ENCODE measurements around the gene CDH13.

The CDH13 gene

DNA sequence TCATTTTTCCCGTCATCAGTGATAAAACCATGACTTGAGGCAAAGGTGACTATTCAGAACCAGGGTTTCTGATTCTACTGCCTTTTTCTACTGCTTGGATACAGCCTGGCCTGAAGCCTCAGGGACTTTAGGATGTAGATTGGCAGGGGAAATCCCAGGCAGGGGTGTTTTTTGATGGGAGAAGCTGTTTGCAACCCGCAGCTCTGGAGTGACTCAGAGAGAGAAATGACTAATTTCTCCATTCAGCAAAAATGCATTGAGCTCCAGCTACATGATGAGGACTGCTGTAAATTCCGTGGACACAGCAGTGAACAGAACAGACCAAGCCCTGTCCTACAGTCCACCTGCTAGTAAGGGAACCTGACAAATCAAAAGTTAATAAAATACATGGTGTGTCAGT lies 560.6 kb downstream of the CDH13 start:
- no peak for DNase-seq (ENCODE audit: low spot score)

DNA sequence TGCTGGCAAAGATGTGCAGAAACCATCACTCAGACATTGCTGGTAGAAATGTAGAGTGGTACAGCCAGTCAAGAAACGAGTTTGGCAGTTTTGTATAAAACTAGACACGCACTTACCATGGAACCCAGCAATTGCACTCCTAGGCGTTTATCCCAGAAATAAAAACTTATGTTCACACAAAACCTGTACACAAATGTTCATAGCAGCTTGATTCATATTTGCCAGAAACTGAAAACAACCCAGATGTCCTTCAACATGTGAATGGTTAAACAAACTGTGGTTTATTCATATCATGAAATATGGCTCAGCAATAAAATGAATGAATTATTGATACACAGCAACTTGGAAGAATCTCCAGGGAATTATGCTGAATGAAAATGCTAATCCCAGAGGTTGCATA lies 570.0 kb downstream of the CDH13 start:
- no peak for DNase-seq (ENCODE audit: low spot score)

DNA sequence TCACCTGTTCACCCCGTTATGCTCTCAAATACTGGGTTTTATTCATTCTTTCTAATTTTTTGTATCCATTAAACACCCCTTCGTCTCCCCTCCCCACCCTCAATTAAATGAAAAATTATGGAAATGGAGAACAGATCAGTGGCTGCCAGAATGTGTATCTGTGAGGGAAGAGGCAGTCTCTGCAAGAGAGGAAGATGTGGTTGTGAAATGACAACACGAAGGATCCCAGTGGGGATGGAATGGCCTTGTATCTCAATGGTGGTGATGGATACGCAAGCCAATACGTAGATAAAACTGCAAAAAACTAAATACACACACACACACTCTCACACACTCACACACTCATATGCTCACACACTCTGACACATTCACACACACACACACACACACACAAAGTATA lies 570.7 kb downstream of the CDH13 start:
- DNase-seq (ENCODE audit: low spot score): no peak

DNA sequence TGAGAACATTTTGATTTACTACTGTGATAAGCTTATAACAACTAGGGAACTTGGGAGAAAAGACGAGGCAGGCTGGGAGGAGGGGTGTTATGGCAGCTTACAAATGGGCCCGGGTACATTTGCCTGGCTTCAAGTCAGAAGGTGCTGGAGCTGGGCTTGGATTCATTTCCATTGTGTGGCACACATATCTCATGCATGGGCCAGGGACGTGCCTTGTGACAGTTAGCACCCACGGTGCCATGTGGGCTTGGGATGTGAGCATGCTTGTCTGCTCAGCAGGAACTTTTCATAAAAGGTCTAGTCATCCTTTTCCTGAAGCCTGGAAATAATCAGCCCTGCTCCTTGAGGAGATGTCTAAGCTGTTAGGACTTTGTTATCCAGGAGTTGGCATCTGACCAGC lies 572.2 kb downstream of the CDH13 start:
- no peak for DNase-seq (ENCODE audit: low spot score)

DNA sequence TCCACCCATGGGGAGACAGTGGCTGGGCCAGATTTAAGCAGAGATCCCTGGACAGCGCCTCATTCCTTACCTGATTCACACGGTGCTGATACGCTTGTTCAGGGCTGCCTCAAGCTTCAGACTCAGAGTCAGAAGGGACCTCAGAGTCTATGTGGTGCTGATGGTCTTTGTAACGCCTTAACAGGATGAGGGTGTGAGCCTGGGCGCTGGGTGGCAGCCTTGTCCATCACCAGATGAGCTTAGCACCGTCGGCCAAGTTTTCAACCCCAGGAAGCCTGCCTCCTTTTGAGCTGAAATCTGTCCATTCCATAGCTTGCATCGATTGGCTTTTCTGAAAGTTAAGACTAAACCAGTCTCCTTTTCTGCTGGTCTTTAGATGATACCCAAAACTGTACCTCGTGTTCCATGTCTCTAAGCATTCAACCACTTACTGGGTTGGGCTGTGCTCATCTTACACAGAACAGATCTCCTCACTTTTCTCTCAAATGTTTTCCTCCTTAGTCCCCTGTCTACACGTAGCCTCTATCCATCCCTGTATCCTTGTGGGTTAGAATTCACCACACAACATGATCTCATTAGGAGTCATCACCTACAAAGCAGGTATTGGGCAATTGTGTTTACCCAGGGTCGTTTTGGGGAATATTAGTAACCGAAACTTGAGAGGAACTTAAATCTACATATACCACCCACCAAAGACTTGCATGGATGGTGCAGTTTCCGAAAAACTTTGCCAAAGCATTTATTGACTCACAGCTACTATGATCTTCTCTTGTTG lies 573.4 kb downstream of the CDH13 start:
- no peak for DNase-seq (ENCODE audit: low spot score)

DNA sequence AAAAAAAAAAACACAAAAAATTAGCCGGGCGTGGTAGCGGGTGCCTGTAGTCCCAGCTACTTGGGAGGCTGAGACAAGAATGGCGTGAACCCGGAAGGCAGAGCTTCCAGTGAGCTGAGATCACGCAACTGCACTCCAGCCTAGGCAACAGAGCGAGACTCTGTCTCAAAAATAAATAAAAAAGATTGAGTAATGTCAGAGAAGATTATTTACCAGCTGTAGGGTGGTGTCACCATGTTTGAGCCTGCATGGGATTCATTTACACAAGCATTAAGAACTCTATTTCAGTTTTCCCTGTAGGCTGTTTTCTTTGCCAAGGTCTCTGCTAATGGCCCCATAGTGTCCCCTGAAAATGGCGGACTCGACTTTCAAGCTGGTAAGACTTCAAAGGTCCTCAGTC lies 575.0 kb downstream of the CDH13 start:
- no peak for DNase-seq (ENCODE audit: low spot score)

DNA sequence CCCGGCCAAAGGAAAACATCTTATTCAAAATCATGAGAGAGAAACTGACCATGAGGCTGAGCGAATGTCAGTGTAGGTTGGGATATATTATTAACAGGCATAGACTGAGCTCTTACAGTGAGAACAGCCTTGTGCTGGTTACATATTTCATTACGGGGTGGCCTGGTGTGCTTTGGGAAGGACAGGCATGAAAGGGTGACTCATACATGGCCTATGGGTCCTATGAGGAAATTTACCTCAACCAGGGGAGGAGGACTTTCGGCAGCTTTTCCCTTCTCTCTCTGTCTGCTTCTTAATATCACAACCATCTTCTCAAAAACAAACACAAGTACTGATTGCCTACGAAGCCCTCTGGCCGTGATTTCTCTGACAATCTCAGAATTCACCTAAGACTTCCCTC lies 579.1 kb downstream of the CDH13 start:
- no peak for DNase-seq (ENCODE audit: low spot score)

DNA sequence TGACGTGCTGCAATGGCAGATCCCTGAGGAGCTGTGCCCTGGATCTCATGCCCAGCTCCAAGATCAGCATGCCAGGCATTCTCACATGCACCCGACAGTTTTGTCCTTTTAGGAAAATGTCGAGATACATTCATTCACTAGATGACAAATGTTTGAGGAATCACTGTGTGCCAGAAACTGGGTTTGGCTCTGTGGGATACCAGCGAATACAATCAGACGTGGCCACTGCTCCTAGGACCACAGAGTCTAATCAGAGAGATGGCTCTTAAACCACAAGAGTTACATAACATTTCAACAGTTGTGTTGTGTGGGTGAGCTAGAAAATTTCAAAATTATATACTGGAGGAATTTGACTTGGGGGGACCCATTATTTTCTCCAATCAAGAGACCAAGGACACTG lies 579.7 kb downstream of the CDH13 start:
- no peak for DNase-seq (ENCODE audit: low spot score)

DNA sequence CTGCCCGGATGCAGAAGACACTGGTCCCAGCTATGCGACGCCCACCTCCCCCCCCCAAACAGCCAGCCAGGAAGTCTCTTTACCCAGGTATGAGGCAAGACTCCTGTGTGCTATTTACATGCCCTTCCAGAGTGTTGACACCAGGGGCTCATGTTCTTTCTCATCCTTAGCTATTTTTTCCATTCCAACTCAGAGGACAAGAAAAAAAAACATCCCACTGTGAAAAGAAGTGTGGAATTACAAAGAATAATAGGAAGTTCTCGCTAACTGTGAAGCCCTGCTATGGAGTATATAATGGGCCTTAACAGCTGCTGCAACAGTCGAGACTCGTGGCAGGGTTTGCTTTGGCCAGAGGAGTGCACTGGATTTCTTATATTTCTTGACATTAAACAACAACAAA lies 584.9 kb downstream of the CDH13 start:
- no peak for DNase-seq (ENCODE audit: low spot score)

DNA sequence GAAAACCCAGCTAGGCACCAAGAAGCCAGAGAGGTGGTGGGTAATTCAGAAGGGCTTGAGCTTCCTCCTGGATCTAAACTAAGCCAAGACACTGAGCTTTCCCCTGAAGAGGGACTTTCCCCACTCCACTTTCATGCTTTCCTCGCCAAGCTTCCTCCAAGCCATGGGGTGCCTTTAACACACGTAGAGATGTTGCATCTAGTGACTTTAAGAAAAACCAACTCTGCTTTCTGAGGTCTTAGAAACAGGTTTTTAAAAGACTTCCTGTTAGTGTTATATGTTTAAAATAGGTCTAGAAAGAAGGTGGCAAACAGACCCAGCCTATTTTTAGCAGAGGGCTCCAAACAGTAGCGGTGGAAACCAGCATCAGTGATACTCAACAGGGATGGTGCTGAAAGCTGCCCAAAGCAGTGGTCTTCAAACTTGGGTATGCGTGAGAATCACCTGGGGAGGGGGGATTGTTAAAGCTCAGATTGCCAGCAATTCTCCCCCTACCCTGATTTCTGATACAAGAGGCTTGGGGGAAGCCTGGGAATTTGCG lies 585.6 kb downstream of the CDH13 start:
- DNase-seq (ENCODE audit: low spot score): no peak

DNA sequence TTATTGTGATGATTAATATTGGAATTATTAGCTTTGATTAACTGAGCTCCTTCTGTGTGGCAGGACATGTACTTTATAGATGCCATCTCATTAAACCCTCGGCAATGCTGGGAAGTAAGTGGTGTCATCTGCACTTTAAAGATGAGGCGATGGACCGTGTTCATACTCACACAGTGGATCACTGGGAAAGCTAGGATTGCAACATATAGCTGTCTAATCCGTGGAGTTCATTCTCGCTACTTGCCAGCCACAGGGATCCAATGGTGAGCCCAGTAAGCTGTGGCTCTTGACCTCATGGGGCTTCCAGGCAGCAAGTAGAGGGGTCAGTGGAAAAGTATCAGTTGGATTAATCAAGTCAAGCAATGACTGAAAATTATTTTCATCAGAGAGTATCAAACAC lies 587.9 kb downstream of the CDH13 start:
- DNase-seq (ENCODE audit: low spot score): no peak

DNA sequence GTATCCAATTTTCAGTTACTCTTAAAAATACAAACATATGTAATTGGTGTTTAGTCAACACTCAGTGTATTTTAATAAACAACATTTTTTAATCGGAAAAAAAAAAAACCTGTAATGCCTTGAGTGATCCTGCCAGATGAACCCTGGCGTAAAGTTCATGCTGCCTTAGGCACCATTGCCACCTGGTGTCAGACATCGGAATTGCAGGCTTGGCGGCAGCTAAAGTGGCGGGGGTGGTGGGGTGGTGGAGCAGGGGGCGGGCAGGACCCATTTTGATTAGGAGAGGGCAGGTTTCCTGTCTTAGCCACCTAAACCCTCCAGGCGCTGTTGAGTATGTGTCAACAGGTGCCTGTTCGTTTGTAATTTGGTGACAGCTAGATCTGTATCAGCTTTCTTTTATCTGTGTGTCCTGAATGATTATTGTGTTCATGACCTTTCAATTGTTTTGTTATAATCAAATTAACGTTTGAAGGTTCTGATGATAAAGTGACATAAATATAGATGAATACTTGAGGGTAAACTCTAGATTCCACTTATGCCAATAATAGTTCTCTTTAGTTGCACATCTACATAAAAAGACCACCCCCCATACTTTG lies 588.7 kb downstream of the CDH13 start:
- peak; percentile 27 for DNase-seq (ENCODE audit: low spot score)

DNA sequence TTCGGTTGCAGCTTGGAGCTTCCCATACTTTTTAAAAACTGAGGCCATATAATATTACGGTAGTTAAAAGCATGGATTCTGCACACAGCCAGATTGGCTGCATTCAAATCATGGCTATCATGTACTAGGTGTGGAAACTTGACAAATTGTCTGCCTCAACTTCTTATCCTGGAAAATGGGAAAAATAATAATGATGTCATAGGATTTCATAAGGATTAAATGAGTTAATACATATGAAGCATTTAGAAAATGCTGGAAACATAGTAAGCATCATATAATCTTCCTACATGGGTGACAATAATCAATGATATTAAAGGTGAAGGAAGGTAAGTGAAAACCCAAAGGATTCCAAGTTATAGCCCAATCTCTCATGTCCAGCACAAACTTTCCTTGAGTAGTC lies 592.5 kb downstream of the CDH13 start:
- DNase-seq (ENCODE audit: low spot score): no peak

DNA sequence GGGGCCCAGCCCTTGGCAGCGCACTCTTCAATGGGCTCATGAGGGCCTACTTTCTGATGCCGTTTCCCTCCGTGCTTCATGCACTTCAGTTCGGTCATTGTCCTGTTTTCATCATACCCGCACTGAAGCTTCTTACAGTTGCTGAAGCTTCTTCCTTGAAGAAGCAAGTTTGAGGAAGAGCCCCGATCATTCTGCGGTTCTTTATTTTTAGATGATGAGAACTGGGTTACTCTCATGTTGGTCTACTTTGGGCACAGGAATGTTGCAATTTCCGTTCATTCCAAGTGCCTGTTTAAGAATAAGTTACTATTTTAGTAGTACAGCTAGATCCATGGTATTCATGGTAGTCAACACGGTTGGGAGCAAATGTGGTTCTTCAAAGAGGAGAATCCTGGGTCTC lies 593.3 kb downstream of the CDH13 start:
- no peak for DNase-seq (ENCODE audit: low spot score)

DNA sequence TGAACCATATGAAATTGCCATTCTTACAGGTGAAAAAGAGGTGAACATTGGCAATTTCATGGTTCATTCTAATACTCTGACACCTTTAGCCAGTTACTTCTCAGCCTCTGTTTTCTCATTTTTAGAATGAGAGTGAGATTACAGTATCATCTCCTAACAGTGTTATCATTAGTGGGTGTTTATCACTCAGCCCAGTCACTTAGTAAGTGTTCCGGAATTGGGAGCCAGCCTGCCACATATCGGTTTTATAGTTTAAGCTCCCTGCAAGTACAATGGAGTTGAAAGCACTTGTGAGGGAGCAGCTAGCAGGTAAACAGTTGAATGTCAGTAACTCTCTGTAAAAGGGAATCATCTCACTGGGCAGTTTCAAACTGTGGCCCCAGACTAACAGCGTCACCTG lies 597.9 kb downstream of the CDH13 start:
- no peak for DNase-seq (ENCODE audit: low spot score)

DNA sequence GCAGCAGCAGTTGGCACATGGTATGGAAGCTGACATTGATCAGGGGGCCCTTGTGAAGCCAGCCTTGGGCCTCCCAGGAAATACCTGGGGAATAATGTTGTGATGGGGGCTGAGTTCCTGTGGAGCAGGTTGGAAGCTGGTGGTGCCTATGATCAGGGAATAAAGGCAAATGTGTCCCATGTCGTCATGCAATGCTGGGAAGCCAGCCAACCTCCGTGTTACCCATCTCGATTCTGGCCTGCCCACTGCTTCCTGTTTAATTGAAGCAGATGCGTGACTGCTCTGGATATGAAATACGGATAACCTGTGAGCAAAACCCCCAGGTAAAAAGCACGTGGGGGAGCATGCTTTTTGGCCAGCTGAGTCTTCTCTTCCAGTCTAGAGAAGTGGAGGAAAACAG lies 600.6 kb downstream of the CDH13 start:
- no peak for DNase-seq (ENCODE audit: low spot score)

DNA sequence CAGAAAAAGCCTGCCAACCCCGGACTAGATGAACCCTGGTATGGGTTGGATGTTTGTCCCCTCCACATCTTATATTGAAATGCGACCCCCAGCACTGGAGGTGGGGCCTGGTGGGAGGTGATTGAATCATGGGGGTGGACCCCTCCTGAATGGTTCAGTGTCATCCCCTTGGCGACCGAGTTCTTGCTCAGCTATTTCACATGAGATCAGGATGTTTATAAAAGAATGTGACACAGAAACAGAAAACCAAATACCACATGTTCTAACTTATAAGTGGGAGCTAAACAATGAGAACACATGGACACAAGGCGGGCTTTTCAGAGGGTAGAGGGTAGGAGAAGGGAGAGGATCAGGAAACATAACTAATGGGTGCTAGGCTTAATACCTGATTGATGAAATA lies 605.0 kb downstream of the CDH13 start:
- DNase-seq (ENCODE audit: low spot score): no peak

DNA sequence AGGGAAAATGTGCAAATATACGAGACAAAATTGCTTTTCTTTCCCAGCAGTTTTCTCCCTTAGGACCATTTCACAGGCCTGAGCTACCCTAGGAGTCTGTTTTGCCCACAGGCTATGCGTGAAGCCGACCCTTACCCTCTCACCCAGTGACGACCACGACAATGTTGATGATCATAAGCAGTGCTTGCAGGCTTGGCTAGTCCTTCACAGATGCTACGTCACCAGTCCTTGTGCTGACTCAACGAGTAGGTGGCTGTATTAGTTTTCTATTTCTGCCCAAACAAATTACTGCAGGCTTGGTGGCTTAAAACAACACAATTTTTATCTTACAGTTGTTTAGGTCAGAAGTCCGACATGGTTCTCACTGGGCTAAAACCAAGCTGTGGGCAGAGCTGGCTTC lies 606.4 kb downstream of the CDH13 start:
- DNase-seq (ENCODE audit: low spot score): no peak

DNA sequence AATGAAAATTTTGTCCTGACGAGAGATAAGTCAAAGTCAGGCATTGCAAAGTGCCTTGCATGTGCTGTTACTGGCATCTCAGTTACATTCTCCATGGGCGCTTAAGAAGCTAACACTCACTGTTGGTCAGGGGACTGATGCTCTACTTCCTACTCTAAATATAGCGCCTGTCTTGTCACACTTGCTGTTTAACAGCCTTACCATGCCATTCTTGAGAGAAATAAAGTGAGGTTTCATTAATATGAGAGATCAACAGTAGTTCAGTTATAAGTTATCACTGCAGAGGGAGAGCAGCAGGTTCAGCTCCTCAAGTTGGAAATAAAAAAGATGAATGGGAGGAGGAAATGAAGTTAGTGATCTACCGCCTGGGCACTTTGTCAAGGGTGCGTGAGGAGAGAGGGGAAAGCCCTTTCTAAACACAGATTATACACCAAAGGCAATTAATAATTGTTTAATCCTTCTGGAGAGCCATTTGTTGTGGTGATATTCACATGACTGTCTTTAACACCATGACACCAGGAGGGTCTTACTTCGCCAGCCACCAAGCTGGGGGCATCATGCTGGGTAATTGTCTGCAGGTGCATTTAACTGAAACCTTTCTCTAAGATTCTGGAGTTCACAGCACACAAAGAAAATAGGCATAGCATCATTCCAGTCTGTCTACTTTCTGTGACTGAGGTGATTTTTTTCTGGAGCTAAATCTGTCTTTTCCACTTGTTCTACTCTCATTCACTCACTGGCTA lies 612.4 kb downstream of the CDH13 start:
- DNase-seq (ENCODE audit: low spot score): no peak

DNA sequence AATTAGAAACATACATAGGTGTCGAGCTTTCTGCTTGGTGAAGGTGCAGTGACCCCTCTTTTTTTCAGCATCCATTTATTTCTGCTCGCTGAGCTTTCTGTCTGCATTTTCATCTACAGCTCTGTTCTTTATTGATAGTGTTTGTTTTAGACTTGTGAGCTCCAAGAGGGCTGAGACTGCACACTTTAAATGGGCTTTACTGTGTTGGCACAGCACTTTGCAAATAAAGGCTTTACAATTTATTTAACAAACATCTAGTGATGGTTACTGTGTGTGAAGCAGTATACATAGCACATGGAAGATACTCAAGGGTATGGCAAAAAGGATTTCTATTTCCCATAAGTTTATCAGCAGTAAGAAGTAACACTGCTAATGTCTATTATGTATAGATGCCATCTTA lies 617.3 kb downstream of the CDH13 start:
- no peak for DNase-seq (ENCODE audit: low spot score)

DNA sequence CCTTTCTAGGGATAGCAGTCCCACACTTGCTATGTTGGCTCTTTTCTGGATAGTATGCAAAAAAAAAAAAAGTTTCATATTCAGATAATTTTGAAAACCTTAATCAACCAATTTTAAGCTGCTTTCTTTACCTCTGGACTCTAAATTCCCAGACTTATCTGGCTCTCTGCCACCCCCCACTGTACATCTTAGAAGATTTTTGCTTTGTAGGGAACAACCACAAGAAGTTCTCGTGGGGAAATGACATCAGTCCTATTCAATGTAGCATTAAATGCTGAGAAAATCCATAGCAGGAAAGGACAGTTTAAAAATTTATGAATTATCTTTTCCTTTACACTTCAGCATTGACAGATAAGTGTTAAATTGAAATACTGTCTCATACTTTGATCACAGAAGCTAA lies 618.3 kb downstream of the CDH13 start:
- no peak for DNase-seq (ENCODE audit: low spot score)

DNA sequence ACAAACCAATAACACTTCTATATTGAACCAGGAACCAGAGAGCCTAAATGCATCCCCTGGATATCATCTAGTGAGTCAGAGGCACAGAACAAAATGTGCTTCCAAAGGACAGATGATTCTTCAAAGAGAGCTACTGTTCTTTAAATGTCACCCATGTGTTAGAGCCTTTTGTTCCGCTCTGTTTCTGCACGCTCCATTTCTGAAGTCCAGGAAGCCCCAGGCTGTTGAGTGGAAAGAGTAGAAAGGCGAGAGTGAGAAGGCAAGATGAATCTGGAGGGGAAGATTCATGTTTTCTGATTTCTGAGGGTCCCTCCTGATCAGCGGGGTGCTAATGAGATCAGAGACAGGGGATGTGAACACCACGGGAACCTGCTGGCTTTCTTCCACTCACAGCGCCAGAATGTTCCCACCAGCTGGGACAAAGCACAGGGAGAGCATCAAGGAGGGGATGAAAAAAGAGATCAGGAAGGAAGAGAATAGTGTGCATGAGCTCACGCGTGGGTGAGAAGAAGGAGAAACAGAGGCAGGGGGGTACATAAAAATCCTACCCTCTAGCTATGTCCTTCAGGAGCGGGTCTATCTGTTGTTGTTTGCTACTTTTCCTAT lies 621.1 kb downstream of the CDH13 start:
- no peak for DNase-seq (ENCODE audit: low spot score)
